22Rv1 (cell line): ENCODE data around the gene WFS1.

Experiments
- H3K27ac ChIP-seq: fragments of 450-650 bp; 2 replicates; pipeline ENCODE4 v1.5.1; 2017
- CTCF ChIP-seq: fragments of 450-650 bp; IDR thresholded peaks from 2 replicates; pipeline ENCODE4 v1.5.1; 2017; ENCODE audit warnings: mild to moderate bottlenecking
- ZFX ChIP-seq: fragments of 450-650 bp; IDR thresholded peaks from 2 replicates; pipeline ENCODE4 v1.6.1; 2017; ENCODE audit warnings: antibody characterized with exemption, borderline replicate concordance

The WFS1 gene

GRCh38 chr4:6226506-6226905, 43.1 kb upstream of the WFS1 start:
- no peak overlapping the region for H3K27ac ChIP-seq
- TF ChIP-seq CTCF (no peak), ZFX (no peak)

GRCh38 chr4:6227412-6228157, 42.1 kb upstream of the WFS1 start:
- no peak for TF ChIP-seq ZFX
- TF ChIP-seq CTCF: no peak
- no peak overlapping the region for H3K27ac ChIP-seq

- no peak overlapping the region for H3K27ac ChIP-seq
- TF ChIP-seq CTCF (no peak), ZFX (no peak)
Observed at GRCh38 chr4:6228158-6229067, 41.2 kb upstream of the WFS1 start.

GRCh38 chr4:6229095-6229494, 40.6 kb upstream of the WFS1 start:
- no peak for TF ChIP-seq CTCF
- no peak for TF ChIP-seq ZFX
- H3K27ac ChIP-seq: no peak overlapping the region

GRCh38 chr4:6229671-6230501, 39.8 kb upstream of the WFS1 start:
- no peak overlapping the region for H3K27ac ChIP-seq
- TF ChIP-seq CTCF (no peak), ZFX (no peak)

GRCh38 chr4:6230502-6230785, 39.2 kb upstream of the WFS1 start:
- TF ChIP-seq ZFX: no peak
- TF ChIP-seq CTCF: no peak
- no peak overlapping the region for H3K27ac ChIP-seq
